ENCODE data around the gene KCNJ1.

Gene KCNJ1

DNA sequence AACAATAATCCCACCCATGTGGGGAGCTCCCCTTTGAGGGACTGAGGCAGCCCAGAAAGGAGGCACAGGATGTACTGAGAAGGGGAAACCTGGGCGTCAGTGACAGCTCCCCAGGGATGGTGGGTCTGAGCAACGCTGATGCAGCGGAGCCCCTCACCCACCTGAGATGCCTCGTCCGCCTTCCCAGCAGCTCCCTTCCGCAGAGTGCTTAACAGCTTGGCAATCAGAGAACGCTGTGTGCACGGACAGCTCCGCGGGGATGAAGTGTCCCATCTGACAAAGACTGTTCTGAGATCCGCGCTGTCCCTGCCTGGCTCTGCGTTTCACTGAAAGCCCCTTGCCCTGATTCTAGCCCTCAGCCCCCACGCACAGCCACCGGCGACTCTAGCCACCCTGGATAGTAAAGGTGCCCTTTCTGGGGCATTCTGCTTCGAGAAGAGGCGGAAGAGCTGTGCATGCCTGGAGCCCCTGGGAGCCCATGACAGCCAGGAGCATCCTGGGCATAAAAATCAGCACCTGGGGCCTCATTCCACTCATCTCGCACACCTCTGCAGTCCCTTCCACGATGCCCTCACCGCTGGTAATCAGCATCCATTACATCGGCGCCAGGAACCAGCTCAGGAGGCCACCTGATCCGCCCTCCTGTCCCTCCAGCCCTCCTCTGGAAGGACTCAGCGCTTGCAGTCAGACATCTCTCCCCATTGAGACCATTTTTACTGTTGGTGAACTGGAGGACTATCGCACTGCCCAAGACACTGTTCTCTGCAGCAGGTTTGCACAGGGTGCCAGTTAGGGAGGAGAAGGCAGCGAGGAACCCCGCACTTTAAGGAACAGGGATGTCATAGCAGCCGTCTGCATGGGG lies 34.8 kb upstream of the KCNJ1 start:
- no peak for DNase-seq (ENCODE audit: low read depth)

DNA sequence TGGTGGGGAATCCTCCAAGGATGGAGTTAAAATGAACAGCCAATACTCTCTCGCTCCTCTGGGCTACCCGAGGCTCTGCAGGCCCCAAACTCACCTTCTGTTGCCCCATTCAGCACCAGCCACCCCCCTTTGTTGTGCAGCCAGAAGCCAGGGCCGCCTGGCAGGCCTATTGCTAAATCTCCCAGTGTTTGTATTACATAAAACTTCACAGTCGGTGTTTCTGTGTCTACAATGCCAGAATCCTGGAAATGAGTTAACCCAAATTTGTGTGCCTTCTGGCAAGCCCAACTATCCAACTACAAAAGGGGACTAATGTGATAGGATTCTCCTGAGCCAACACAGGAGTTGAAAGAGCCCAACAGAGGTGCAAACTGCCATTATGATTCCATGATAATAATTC lies 33.4 kb upstream of the KCNJ1 start:
- no peak for DNase-seq (ENCODE audit: low read depth)

DNA sequence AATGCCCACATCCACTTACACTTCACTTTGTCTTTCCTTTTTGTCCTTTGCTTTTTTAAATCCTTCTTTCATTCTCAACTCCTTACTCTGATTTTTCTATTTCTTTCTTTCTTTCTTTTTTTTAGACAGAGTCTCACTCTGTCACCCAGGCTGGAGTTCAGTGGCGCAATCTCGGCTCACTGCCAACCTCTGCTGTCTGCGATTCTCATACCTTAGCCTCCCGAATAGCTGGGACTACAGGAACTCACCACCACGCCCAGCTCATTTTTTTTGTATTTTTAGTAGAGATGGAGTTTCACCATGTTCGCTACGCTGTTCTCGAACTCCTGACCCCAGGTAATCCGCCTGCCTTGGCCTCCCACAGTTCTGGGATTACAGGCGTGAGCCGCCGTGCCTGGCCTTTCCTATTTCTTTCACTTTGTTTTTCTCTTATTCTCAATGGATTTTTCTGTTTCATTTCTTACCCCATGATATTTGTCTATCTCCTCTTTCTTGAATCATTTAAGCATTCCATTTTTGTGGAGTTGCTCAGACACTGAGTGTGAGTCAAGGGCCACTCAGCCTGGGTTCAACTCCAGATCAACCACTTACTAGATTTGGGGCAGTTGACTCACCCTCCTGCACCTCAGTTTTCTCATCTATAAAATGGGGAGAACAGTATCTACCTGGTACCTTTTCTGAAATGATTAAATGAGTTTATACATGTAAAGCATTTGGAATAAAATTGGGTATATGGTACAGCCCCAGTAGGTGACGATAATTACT lies 31.7 kb upstream of the KCNJ1 start:
- no peak for DNase-seq (ENCODE audit: low read depth)

DNA sequence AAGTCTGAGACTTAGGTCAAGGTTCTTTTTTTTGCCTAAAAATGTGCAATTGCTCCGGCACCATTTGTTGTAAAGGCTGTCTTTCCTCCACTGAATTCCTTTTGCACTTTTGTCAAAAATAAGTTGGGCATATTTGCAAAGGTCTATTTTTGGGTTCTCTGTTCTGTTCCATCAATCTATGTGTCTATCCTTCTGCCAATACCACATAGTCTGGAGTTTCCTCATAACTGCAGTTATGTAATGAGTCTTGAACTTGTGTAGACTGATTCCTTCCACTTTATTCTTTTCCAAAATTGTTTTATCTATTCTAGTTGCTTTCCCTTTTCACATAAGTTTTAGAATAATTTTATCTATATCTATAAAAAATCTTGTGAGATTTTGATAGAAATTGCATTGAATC lies 30.7 kb upstream of the KCNJ1 start:
- no peak for DNase-seq (ENCODE audit: low read depth)

DNA sequence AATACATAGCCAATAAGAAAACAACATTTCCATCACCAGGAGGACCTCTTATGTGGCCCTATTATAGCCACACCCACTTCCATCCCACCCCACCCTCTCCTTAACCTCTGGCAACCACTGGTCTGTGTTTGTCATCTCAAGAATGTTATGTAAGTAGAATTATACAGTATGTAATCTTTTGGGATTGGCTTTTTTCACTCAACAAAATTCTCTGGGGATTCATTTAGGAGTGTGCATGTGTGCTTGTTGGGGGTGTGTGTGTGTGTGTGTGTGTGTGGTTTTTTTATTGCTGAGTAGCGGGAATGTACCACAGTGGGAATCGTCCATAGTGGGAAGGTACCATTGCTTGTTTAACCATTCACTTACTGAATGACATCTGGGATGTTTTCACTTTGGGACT lies 29.3 kb upstream of the KCNJ1 start:
- DNase-seq (ENCODE audit: low read depth) = no peak

DNA sequence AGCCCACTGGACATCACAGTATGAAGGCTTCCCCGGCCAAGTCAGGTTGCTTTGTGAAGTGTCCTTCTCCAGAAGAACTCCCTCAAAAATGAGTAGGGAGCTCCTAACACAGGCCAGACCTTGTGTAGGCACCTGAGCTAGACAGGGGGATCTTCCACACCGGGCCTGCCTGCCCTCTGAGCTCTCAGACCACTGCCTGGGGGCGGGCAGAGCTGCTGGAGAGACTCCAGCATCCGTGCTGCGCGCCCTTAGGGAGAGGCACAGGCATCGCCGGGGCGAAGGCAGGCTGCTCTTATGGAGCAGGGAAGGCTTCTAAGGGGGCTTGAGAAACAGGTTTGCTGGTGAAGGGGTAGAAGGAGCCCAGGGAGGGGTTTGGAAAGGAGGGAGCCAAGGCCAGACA lies 28.4 kb upstream of the KCNJ1 start:
- DNase-seq (ENCODE audit: low read depth) = no peak

DNA sequence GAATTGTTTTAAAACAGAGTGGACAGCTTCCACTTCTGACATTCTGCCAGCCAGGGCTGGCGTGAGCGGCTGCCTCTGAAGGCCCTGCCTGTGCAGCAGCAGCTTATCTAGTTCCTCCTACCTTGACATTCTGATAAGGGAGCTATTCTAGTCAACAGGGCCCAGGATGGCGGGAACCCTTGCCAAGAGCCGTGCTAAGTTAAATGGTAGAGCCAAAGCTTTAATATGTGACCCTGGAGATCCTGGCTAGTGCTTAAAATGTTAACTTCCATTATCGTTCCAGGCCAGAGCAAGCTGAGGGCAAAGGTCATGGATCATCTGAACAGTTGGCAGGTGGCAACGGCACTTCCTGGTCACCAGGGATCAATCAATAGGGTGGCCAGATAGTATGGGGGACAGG lies 27.6 kb upstream of the KCNJ1 start:
- DNase-seq (ENCODE audit: low read depth) = no peak

DNA sequence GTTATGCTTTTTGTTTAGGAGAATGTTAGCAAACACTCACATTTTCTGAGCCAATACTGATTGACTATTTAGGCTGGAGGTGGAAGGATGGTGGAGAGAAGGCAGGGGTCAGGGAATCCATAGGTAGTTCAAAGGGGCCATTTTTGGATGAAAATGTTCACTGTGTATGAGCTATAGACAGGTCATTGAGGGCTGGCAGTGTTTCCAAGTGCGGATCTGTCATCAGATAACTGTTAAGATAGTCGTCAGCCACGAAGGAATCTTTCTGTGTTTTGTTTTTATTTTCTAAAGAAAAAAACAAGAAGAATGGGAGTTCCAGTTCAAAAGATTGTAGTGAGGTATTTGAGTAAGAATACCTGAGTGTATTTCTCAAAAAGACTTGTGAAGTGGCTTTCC lies 27.2 kb upstream of the KCNJ1 start:
- DNase-seq (ENCODE audit: low read depth) = no peak

DNA sequence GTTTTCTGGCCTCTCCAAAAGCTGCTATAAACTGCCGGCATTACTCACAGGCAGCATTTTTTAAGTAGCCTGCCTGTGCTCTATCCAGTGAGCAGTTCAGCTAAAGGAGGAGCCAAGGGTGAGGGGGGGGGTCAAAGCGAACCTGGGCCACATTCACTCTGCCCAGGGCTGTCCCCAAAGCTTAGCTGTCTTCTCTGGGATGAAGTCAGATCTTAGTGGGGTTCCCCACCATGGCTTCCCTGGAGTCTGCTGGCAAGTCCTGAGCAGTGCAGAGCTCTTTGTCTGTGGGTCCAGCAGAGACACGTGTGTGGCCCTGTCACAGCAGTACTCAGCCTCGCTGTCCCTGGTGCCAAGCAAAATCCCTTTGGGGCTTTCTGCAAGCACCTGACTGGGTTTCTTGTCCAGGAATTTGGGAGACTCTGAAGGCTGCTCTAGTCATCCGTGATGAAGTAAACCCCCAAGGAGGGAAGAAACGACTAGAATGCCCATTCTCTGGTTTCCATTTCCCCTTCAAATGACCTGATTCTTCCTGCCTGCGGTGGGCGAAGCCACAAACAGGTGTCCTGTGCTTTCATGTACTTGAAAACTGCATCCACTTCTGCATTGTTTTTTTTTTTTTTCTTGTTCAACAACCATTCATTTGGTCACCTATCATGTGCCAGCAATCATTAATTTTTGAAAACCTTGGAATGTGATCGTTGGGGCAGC lies 26.6 kb upstream of the KCNJ1 start:
- DNase-seq (ENCODE audit: low read depth) = no peak

DNA sequence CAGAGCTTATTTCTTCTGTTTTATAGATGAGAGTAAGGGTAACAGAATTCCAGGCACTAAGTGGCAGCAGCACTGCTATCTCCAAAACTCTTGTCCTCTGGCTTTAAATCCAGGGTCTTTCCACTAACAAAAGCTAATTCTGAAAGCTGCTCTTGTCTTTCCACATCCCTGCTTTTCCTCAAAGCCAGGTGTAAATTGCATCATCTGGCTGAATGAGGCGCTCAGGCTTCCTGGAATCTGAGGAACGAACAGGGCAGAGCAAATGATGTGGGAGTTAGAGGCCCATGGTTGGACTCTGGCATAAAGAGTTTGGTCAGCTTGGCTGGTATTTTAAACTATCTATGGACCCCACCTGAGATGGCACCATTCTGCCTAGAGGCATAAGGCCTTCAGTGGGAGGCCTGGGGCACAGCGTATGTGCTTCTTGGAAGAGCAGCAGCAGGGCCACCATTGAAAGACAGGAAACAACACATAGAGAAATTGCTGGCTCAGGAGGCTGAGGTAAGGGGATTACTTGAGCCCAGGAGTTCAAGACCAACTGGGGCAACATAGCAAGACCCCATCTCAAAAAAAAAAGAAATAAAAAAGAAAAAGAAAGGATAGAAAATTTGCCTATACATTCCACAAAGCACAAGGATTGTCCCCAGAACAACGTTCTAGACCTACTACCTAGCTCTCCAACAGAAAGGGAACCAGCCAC lies 25.9 kb upstream of the KCNJ1 start:
- no peak for DNase-seq (ENCODE audit: low read depth)

DNA sequence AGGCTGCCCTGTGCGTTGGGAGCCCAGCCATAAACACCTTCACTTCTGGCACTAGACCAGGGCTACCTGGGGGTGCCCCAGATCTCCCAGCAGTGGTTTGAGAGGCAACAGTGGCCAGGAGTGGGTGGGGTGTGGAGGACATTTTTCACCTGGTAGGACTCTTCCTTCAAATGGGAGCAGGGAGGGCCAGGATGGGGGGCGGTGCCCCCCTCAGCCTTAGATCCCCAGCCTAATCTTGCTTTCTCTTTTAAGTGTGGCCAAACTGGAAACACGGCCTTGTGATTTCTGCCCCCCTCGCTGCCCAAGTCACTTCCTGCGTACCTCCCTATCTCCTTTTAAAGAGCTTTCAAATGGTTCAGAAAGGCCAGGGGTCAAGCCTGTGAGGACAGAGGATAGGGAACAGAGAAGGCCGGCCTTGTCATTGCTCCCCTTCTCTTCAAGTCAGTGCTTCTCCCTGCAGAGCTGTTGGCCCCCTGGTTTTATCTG lies 24.9 kb upstream of the KCNJ1 start:
- DNase-seq (ENCODE audit: low read depth) = no peak

DNA sequence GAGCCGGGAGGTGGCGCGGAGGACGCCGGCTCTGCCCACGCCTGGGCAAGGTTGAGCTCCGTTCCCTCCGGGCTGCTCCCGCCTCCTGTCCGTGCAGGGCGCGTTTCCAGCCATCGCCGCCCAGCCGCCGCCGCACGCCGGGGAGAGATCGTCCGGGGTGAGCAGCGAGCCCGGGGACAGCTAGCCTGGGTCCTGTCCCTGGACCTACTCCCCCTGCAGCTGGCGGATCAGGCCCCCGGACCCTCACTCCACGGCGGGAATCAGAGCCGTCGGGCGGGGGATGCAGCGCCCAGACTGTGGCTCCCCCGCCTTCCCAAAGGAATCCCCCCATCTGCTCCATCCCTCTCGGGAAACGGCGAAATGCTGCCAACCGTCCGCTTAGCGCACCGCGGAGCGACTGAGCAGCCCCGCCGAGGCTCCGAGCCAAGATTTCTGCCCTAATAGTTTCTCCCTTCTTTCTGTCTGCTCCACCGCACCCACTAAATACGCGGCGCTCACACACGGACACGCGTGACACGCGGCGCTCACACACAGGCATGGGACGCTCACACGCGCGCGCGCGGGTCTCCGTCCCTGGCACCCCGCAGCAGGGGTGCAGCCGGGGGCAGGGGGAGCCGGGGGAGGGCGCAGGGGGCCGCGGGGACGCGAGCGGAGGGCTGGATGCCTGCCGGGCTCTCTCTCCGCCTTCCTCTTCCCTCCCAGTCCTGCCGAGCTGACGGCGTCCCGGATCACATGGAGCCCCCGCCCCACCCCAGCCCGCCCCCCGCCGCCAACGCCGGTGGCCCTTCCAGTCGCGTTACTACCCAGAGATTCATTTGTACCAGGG lies 23.7 kb upstream of the KCNJ1 start, which contains the start of gene KCNJ5:
Gene KCNJ5, plus strand, starts transcription at position 814 of the 826 bp plus-strand sequence. CDS start 19,918 bp downstream, outside the sequence.
- peak; percentile 9 for DNase-seq (ENCODE audit: low read depth)

DNA sequence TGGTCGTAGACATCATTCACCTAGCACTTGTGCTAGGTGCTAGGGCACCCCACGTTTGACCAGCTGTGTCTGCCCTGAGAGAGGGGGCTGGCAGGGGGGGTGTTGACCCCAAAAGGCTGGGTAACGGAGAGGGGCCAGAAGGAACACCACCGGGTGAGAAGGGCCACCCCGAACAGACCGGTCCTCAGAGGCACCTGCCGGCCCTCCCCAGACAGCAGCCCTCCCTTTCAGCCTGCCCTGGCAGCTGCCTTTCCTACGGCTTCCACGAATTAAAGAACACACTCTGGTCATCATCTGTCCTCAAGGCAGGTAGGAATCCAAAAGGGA lies 23.1 kb upstream of the KCNJ1 start:
- no peak for DNase-seq (ENCODE audit: low read depth)

DNA sequence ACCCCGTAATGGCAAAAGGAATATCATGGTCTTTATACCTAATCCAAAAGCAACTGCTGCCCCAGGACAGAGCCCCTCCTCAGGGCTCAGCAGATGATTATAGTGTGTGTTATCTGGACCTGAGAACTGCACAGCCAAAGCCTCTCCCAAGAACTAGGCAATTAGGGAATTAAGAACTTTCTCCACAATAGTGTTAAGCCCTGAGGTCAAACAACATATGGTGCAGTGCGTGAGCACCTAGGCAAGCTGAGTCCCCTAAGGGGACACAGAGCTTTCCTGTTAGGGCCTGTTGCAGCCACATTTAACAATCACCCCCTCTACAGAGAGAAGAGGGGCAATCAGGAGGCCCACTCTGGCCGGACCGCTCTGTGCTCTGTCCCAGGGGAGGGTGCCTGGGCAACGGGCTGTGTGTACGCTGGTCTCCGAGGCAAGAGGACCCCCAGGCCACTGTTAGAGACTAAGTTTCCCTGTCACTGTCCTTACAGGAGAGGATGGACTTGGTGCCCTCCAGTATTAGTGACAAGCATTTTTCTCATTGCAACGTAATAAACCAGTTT lies 22.6 kb upstream of the KCNJ1 start:
- no peak for DNase-seq (ENCODE audit: low read depth)

DNA sequence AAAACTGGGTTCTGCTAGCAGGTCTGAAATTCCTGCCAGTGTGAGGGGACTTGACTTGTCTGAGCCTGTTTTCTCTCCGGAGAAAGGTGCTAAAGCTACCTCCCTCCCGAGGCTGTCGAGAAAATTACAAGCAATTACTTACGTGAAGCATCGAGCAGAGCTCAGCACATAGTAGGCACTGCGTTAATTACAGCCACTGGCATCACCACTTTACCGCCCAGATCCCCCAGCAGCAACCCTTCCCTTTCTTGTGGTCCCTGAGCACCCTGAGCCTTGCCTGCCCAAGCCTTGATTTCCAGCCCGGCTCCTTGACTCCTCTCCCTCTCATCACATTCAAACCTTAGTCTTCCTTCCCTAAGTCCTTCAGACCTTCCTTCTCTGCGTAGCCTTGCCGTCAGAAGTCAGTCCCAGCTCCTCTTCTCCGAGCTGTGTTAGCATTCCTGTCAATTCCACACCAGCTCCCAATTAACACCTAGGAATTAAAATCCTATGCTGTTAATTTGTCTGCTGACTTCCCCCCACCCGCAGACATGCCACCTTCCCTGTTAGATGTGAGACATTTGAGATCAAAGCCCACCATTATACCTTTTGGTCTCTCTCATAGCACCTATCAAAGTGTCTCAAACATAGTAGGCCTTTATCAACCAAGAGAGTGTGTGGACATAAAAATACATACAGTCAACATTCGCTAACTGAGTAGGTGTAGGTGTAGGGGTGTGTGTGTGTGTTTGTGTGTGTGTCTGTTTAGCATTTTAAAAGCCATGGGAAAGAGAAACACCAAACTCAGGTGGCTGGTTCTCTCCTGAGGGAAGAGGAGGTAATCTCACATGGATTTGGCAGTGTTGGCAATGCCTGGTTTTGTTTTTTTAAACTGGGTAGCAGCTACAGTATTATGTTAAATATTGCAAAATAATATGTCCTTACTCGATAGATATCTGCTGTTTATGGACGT lies 21.2 kb upstream of the KCNJ1 start:
- no peak for DNase-seq (ENCODE audit: low read depth)

DNA sequence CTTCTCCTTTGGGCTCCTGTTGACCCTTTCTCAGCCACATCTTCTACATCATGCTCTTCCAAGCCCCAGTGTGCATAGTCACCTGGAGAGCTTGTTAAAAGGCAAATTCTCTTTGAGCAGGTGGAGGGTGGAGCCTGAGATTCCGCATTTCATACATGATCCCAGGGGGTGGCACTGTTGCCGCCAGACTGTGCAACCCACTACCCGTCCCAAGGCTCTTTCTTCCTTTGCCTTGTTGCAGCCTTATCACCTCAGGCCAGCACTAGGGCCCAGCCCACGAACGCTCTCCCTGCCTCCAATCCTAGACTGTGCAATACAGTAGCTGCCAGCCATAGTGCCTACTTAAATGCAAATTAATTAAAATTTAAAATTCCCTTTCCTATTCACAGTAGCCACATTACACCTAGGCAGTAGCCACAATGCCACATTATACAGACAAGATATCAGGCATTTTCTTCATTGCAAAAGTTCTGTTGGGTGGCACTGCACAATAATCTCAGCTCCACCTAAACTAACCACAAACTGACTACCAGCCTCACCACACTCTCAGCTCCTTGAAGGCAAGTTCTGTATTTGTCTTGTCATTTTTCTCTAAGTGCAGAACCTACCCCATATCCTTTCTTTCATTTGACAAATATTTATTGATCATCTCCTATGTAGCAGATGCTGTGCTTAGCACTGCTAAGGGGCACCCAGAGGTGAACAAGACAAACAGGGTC lies 19.5 kb upstream of the KCNJ1 start:
- no peak for DNase-seq (ENCODE audit: low read depth)

DNA sequence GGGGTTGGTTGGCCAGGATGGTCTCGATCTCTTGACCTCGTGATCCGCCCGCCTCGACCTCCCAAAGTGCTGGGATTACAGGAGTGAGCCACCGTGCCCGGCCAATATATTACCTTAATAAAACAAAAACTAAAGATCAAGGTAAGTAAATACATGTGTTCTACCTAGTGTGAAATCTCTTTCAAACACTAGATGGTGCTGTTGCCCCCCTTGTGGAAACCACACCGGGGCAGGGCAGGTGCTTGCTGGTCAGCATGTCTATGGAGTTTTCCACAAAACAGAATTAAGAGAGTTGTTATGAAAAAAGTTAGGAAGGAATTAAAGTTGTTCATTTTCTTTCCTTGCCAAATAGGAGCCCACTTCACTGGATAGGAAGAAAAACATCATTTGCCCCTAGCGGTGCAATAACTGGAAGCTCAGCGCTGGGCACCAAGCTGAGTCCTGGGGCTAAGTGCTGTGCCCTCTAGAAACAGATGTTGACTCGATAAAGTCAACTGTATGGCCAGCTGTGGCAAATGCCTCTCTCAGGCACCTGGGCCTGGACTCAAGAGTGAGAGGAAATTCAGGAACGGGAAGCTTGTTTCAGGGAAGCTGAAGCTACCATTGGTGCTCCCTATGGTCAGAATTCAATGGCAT lies 17.7 kb upstream of the KCNJ1 start:
- DNase-seq (ENCODE audit: low read depth) = peak; percentile 42

DNA sequence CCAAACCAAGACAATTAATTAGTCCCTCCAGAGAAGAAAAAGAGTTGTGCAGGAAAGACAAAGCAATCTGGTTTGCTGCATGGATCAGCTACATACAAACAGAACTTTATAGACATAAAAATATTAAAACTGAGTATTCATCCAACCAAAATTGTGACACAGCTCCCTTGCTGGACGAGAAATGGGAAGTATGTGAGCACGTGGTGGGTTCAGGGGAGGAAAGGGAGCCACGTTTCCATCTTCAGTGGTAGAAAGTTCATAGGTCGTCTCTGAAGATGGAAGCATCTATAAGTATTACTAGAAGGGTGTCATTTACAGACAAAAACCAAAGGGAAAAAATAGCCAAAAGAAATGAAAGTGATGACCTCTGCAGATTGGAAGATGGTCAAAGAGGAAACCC lies 17.0 kb upstream of the KCNJ1 start:
- DNase-seq (ENCODE audit: low read depth) = no peak

DNA sequence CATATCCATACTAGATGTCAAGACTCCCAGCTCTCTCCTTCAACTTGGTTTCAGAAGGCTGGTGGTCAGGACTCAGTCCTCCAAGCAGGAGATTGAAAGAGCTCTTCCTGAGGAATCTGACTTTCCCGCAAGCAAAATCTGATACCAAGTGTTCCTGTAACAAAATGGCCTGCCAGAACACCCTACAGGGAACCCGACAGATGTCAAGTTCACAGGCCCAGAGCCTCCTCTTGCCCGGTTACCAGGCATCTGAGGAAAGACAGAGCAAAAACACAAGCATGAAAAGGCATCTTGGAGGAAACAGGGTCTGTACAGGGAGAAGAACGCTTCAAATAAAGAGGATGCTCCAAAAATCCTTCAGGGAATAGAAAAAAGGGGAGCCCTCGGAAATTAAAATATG lies 15.4 kb upstream of the KCNJ1 start:
- DNase-seq (ENCODE audit: low read depth) = no peak

Data from fibroblast of gingiva (primary cell).